NCI-H2227 (cell line): ENCODE data around the gene ACOT7.

Source experiments
- DNase-seq: peaks from one replicate; lab custom pipeline; 2025; ENCODE audit not compliant: unreplicated experiment; lab: John Stamatoyannopoulos, UW

The ACOT7 gene

DNA sequence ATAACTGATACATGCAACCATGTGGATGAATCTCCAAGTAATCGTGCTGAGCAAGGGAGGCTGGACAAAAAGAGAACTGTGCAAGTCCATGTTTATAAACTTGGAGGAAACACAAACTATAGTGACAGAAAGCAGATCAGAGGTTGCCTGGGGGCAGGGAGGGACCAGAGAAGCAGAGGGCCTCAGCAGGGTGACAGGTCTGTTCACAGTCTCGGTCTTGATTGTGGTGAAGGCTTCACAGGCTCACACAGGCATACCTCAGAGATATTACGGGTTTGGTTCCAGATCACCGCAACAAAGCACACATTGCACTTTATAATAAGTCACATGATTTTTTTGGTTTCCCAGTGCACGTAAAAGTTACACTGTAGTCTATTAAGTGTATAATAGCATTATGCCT, 28.5 kb downstream of the ACOT7 start:
- DNase-seq: no peak

- peak; percentile 63 for DNase-seq
These were observed 30.3 kb downstream of the ACOT7 start for GRCh38 chr1:6363085-6363884.

GRCh38 chr1:6361124-6361775, 32.3 kb downstream of the ACOT7 start:
- DNase-seq: no peak

DNA sequence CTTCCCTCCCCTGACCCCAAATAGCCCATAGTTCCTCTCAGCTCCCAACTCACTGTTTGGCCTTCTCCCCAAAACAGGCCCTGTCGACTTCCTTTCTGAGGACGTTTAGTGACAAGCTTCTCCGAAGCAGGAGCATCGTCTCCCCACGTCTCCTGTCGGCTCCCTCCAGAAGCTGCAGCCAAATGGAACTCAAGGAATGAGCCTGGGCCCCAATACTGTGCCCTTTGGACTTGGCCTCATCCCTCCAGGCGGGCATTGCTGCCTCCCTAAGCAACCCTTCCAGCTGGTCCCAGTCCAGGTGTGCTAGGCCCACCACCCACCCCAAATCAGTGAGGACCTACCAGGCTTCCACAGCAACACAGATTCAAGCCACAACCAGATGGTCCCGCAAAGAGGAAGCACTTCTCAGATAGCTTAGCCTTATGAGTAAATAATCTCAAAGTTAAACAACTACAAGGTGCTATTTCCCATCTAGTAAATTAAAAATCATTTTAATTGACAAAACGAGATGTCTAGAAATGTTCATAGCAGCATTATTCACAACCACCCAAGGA, 33.0 kb downstream of the ACOT7 start:
- DNase-seq: no peak

- no peak for DNase-seq
These were observed 33.5 kb downstream of the ACOT7 start for GRCh38 chr1:6360117-6360496.

DNA sequence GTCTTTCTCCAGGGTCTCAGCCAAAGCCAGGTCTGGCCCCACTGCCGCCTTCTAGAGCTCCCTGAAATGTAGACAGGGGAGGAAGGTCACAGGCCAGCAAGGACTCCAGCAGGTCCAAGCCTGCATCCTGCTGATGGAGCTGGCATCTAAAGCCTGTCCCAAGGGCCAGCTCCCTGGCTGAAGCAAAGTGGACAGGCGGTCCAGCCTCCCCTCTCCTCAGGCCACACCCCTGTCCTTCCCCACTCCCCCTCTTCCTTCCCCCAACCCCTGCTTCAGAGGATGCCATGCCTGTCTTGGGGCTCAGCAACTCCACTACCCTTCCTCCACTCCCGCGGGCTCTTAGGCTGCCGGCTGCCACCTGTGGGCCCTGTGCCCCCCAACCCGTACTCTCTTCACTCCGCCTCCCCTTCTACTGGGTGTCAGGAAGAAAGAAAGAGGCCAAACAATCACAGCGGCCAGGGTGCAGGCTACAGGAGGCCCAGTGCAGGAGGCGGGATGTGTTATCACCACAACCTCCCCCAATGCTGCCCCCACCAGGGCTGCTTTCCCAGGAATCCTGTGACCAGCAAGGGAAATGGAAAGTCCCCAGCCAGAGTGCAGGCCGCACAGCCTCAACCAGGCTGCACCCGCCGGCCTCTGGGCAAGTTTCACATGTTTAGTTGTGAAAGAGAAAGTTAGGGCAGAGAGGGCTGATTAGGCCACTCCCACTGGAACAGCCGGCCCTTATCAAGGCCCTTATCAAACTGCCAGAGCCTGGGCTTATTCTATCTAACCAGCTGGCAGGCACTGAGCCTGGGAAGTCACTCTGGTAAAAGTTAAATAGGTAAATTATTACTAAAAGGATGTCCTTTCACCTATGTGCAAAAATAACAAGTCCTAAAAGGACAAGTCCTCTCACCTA, 34.1 kb downstream of the ACOT7 start:
- no peak for DNase-seq

DNA sequence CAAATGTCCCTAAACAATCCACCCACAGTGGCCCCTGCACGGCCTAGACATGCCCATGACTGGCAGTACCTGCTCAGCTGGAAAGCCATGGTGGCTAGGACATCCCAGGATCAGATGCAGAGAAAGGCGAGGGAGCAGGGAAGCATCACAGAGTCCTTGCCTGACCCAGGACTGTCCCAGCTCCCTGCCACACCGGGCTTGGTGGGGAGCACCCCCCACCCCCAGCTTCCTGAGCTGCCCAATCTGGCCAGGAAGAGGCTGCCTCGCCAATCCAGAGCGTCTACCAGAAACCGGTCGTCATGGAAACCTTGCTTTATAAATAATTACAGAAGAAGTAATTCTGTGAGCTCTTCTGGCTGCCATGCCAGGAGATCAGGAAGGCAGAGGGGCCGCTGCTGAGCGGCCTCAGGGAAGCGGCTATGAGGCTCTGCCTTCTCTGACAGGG, 34.8 kb downstream of the ACOT7 start:
- peak; percentile 90 for DNase-seq

- no peak for DNase-seq
These were observed 35.4 kb downstream of the ACOT7 start for GRCh38 chr1:6358144-6358624.

DNA sequence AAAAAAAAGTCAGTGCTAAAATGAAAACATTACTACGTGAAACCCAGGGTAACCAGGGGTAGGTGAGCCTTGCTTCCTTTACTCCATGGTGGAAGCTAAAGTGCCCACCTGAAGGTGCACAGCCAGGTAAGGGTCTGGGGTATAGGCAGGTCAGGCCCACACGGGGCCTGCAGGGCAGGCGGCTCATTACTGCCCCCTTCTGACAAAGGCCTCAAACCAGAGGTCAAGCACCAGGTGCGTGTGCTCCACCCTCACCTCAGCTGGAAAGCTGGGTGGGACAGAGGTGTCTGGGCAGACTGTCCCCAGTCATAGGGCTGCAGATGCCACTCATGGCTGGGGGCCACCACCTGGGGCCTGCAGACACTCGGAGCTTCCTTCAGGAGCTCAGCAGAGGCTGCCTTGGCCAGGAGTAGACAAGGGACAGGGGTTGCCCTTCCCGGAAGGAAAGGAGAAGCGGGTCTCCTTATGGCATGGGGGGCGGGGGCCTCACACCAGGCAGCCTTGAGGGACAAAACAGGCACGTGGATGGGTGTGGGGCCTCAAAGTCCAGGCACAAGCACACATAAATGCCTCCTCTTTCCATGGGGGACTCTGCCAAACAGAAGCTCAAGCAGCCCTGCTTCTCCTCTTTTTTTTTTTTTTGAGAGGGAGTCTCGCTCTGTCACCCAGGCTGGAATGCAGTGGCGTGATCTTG, 36.2 kb downstream of the ACOT7 start:
- no peak for DNase-seq

GRCh38 chr1:6355621-6356020, 37.9 kb downstream of the ACOT7 start:
- DNase-seq: no peak

- no peak for DNase-seq
These were observed 38.8 kb downstream of the ACOT7 start for GRCh38 chr1:6354659-6355317.

DNA sequence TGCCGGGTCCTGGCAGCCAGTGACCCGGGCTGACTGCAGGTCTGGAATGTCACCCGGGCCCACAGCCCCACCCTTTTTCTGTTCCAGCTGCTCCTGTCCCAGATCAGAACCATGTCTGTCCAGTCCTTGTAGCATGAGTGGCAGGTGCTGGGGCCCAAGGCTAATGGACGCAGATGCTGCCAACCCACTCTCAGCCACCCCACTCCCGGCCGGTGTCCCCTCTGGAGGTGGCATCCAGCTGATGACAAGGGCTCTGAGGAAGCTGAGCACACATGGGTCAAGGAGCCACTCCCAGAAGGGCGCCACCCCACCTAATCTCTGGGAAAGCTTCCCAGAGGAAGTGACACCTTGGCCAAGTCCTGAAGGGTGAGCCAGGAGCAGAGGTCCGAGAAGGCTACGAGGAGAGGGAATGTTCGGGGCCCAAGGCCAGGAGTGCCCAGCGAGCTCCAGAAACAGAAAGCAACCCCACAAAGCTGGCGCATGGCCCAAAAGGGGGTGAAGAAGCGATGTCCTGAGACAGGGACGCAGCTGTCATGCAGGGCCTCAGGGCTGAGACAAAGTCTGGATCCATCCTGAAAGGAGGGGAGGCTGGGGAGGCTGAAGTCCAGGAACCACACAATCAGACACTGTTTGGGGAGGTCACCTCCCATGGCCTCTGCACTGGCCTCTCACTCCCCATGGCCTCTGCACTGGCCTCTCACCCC, 39.5 kb downstream of the ACOT7 start:
- DNase-seq: no peak

- DNase-seq: no peak
These were observed 40.0 kb downstream of the ACOT7 start for GRCh38 chr1:6353619-6353954.

GRCh38 chr1:6352138-6352563, 41.4 kb downstream of the ACOT7 start:
- DNase-seq: no peak

- DNase-seq: no peak
These were observed 42.0 kb downstream of the ACOT7 start for GRCh38 chr1:6351480-6352137.

- no peak for DNase-seq
These were observed 43.0 kb downstream of the ACOT7 start for GRCh38 chr1:6350416-6351088.

DNA sequence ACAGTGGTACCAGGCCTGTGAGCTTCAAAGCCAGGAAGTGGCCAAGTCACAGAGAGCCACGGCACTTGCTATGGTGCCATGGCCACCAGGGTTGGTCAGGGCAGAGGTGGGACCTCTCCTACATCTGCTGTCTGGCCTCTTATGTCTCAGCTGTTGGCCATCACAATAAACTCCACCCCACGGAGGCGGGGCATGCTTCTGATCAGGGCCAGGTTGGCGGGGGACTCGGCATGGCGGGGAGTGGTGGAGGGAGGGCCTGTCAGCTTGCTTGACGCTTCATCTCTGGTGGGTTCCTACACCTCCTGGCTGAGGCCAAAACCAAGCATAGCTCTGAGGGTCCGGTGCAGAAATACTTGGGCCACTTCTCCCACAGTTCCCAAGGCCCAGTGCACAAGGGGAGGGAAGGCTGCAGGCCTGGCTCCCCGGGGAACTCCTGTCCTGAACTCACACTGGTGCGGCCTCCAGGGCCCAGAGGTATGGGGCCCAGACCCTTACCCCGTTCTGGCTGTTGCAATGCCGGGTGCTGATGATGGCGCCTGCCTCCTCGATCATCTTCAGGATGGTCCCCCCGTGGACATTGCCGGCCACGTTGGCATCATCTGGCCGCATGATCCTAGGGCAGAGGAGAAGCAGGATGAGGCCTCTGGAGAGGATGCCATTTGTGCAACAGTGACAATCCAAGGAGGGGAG, 44.2 kb downstream of the ACOT7 start:
- DNase-seq: no peak
